ENCODE results near the gene FUBP1.

The FUBP1 gene

GRCh38 chr1:77996734-77997133 lies 17.9 kb upstream of the FUBP1 start:
- Histone ChIP-seq H3K14ac (ENCODE audit: low read length in 2 of 2) (no peak overlapping the region), H3K4me1 (ENCODE audit: control insufficient read depth, insufficient read depth, low read depth, low read length) (peaks cover 1% of the 10 kb centered on the region), H3K27me3 (ENCODE audit: control insufficient read depth in 1 of 2, insufficient read depth in 1 of 2, low read length in 2 of 2) (no peaks in the 10 kb centered on the region), H2AFZ (ENCODE audit: low read depth, low read length) (no peak overlapping the region), H3K18ac (ENCODE audit: low read depth in 1 of 2, low read length in 2 of 2) (no peak overlapping the region), H3K79me1 (replicated peaks; ENCODE audit: low read length, poor library complexity, severe bottlenecking) (peaks cover 30% of the 10 kb centered on the region), H4K91ac (ENCODE audit: low read length) (no peak overlapping the region), H2AK5ac (ENCODE audit: low read length, severe bottlenecking) (no peak overlapping the region), H3K23ac (ENCODE audit: low read length in 2 of 2) (no peak overlapping the region), H3K4ac (ENCODE audit: low read depth in 1 of 2, low read length in 2 of 2) (no peak overlapping the region), H3K36me3 (ENCODE audit: control insufficient read depth in 1 of 2, insufficient read depth in 2 of 2, low read depth in 1 of 2, low read length in 2 of 2) (peaks cover 5 to 44% of the 10 kb centered on the region in 2 experiments), H3K4me3 (ENCODE audit: insufficient read depth in 1 of 2, low read depth in 1 of 2, low read length in 2 of 2) (no peak overlapping the region), H2BK5ac (ENCODE audit: low read depth, low read length, poor library complexity, severe bottlenecking) (no peak overlapping the region), H2BK15ac (ENCODE audit: low read depth, poor library complexity, severe bottlenecking) (no peak overlapping the region), H2BK120ac (ENCODE audit: low read depth, low read length) (no peak overlapping the region), H3K4me2 (ENCODE audit: low read length, poor library complexity, severe bottlenecking) (no peak overlapping the region), H3K9ac (ENCODE audit: low read length) (no peak overlapping the region), H3K9me3 (ENCODE audit: control insufficient read depth, low read length) (no peaks in the 10 kb centered on the region), H3K27ac (ENCODE audit: low read length, poor library complexity, severe bottlenecking) (no peak overlapping the region), H4K8ac (ENCODE audit: low read length) (no peak overlapping the region), H2BK12ac (ENCODE audit: low read length in 2 of 2) (no peak overlapping the region)
- WGBS, result 92% methylated on average over 3 of the region's 5 CpGs
- no peak for DNase-seq

- no peak overlapping the region for H3K23ac ChIP-seq (ENCODE audit: low read length in 2 of 2)
- no peak overlapping the region for H3K4me2 ChIP-seq (ENCODE audit: low read length, poor library complexity, severe bottlenecking)
- H2BK12ac ChIP-seq (ENCODE audit: low read length in 2 of 2), result no peak overlapping the region
- H2BK120ac ChIP-seq (ENCODE audit: low read depth, low read length), result no peak overlapping the region
- no peak overlapping the region for H2AFZ ChIP-seq (ENCODE audit: low read depth, low read length)
- H3K14ac ChIP-seq (ENCODE audit: low read length in 2 of 2), result no peak overlapping the region
- no peak overlapping the region for H3K9ac ChIP-seq (ENCODE audit: low read length)
- H2AK5ac ChIP-seq (ENCODE audit: low read length, severe bottlenecking), result no peak overlapping the region
- no peaks in the 10 kb centered on the region for H3K27me3 ChIP-seq (ENCODE audit: control insufficient read depth in 1 of 2, insufficient read depth in 1 of 2, low read length in 2 of 2)
- H3K4me1 ChIP-seq (ENCODE audit: control insufficient read depth, insufficient read depth, low read depth, low read length), result peaks cover 3% of the 10 kb centered on the region
- 100% methylated on average over 2 of the region's 3 CpGs for WGBS
- H4K91ac ChIP-seq (ENCODE audit: low read length), result no peak overlapping the region
- no peak for DNase-seq
- no peaks in the 10 kb centered on the region for H3K9me3 ChIP-seq (ENCODE audit: control insufficient read depth, low read length)
- no peak overlapping the region for H4K8ac ChIP-seq (ENCODE audit: low read length)
- no peak overlapping the region for H2BK5ac ChIP-seq (ENCODE audit: low read depth, low read length, poor library complexity, severe bottlenecking)
- no peak overlapping the region for H3K27ac ChIP-seq (ENCODE audit: low read length, poor library complexity, severe bottlenecking)
- H3K18ac ChIP-seq (ENCODE audit: low read depth in 1 of 2, low read length in 2 of 2), result no peak overlapping the region
- peaks cover 33% of the 10 kb centered on the region for H3K79me1 ChIP-seq (replicated peaks; ENCODE audit: low read length, poor library complexity, severe bottlenecking)
- H3K36me3 ChIP-seq (ENCODE audit: control insufficient read depth in 1 of 2, insufficient read depth in 2 of 2, low read depth in 1 of 2, low read length in 2 of 2), result peaks cover 5 to 56% of the 10 kb centered on the region in 2 experiments
- no peak overlapping the region for H2BK15ac ChIP-seq (ENCODE audit: low read depth, poor library complexity, severe bottlenecking)
- no peak overlapping the region for H3K4ac ChIP-seq (ENCODE audit: low read depth in 1 of 2, low read length in 2 of 2)
- H3K4me3 ChIP-seq (ENCODE audit: insufficient read depth in 1 of 2, low read depth in 1 of 2, low read length in 2 of 2), result no peak overlapping the region
Observed at GRCh38 chr1:77994117-77994705, 15.3 kb upstream of the FUBP1 start.

- Histone ChIP-seq H4K8ac (ENCODE audit: low read length) (no peak overlapping the region), H3K4me2 (ENCODE audit: low read length, poor library complexity, severe bottlenecking) (no peak overlapping the region), H3K9me3 (ENCODE audit: control insufficient read depth, low read length) (no peaks in the 10 kb centered on the region), H4K91ac (ENCODE audit: low read length) (no peak overlapping the region), H3K4ac (ENCODE audit: low read depth in 1 of 2, low read length in 2 of 2) (no peak overlapping the region), H3K18ac (ENCODE audit: low read depth in 1 of 2, low read length in 2 of 2) (no peak overlapping the region), H2BK15ac (ENCODE audit: low read depth, poor library complexity, severe bottlenecking) (no peak overlapping the region), H3K9ac (ENCODE audit: low read length) (no peak overlapping the region), H2AK5ac (ENCODE audit: low read length, severe bottlenecking) (no peak overlapping the region), H3K14ac (ENCODE audit: low read length in 2 of 2) (no peak overlapping the region), H3K27ac (ENCODE audit: low read length, poor library complexity, severe bottlenecking) (no peak overlapping the region), H3K36me3 (ENCODE audit: control insufficient read depth in 1 of 2, insufficient read depth in 2 of 2, low read depth in 1 of 2, low read length in 2 of 2) (peaks cover under 1 to 50% of the 10 kb centered on the region in 2 experiments), H2AFZ (ENCODE audit: low read depth, low read length) (no peak overlapping the region), H2BK120ac (ENCODE audit: low read depth, low read length) (no peak overlapping the region), H2BK12ac (ENCODE audit: low read length in 2 of 2) (no peak overlapping the region), H3K27me3 (ENCODE audit: control insufficient read depth in 1 of 2, insufficient read depth in 1 of 2, low read length in 2 of 2) (no peaks in the 10 kb centered on the region), H2BK5ac (ENCODE audit: low read depth, low read length, poor library complexity, severe bottlenecking) (no peak overlapping the region), H3K4me1 (ENCODE audit: control insufficient read depth, insufficient read depth, low read depth, low read length) (peaks cover 2% of the 10 kb centered on the region), H3K4me3 (ENCODE audit: insufficient read depth in 1 of 2, low read depth in 1 of 2, low read length in 2 of 2) (no peak overlapping the region), H3K23ac (ENCODE audit: low read length in 2 of 2) (no peak overlapping the region), H3K79me1 (replicated peaks; ENCODE audit: low read length, poor library complexity, severe bottlenecking) (peaks cover 22% of the 10 kb centered on the region)
- no peak for DNase-seq
Observed at GRCh38 chr1:77991638-77992037, 12.8 kb upstream of the FUBP1 start.

- H2AK5ac ChIP-seq (ENCODE audit: low read length, severe bottlenecking), result no peak overlapping the region
- H3K4me3 ChIP-seq (ENCODE audit: insufficient read depth in 1 of 2, low read depth in 1 of 2, low read length in 2 of 2), result no peak overlapping the region
- 92% methylated on average over 2 of the region's 3 CpGs for WGBS
- no peak overlapping the region for H4K91ac ChIP-seq (ENCODE audit: low read length)
- H3K9ac ChIP-seq (ENCODE audit: low read length), result no peak overlapping the region
- peaks cover 2% of the 10 kb centered on the region for H3K4me1 ChIP-seq (ENCODE audit: control insufficient read depth, insufficient read depth, low read depth, low read length)
- no peak overlapping the region for H3K27ac ChIP-seq (ENCODE audit: low read length, poor library complexity, severe bottlenecking)
- H3K23ac ChIP-seq (ENCODE audit: low read length in 2 of 2), result no peak overlapping the region
- no peak overlapping the region for H3K14ac ChIP-seq (ENCODE audit: low read length in 2 of 2)
- DNase-seq, result no peak
- no peak overlapping the region for H3K4me2 ChIP-seq (ENCODE audit: low read length, poor library complexity, severe bottlenecking)
- H3K36me3 ChIP-seq (ENCODE audit: control insufficient read depth in 1 of 2, insufficient read depth in 2 of 2, low read depth in 1 of 2, low read length in 2 of 2), result peaks cover 0 to 42% of the 10 kb centered on the region in 2 experiments
- H4K8ac ChIP-seq (ENCODE audit: low read length), result no peak overlapping the region
- H2BK120ac ChIP-seq (ENCODE audit: low read depth, low read length), result no peak overlapping the region
- no peak overlapping the region for H3K18ac ChIP-seq (ENCODE audit: low read depth in 1 of 2, low read length in 2 of 2)
- no peak overlapping the region for H3K4ac ChIP-seq (ENCODE audit: low read depth in 1 of 2, low read length in 2 of 2)
- no peaks in the 10 kb centered on the region for H3K27me3 ChIP-seq (ENCODE audit: control insufficient read depth in 1 of 2, insufficient read depth in 1 of 2, low read length in 2 of 2)
- peaks cover 19% of the 10 kb centered on the region for H3K79me1 ChIP-seq (replicated peaks; ENCODE audit: low read length, poor library complexity, severe bottlenecking)
- H2AFZ ChIP-seq (ENCODE audit: low read depth, low read length), result no peak overlapping the region
- H2BK12ac ChIP-seq (ENCODE audit: low read length in 2 of 2), result no peak overlapping the region
- H2BK15ac ChIP-seq (ENCODE audit: low read depth, poor library complexity, severe bottlenecking), result no peak overlapping the region
- no peaks in the 10 kb centered on the region for H3K9me3 ChIP-seq (ENCODE audit: control insufficient read depth, low read length)
- H2BK5ac ChIP-seq (ENCODE audit: low read depth, low read length, poor library complexity, severe bottlenecking), result no peak overlapping the region
Observed at GRCh38 chr1:77990629-77991204, 11.8 kb upstream of the FUBP1 start.

All from mesenchymal stem cell (in vitro differentiated cells and primary cell).